NB4 (cell line): ENCODE data around the gene TOMM70.

Source experiments
- DNase-seq: peaks from one replicate; pipeline ENCODE4 v3.0.0; 2010; ENCODE audit warnings: low read depth
- H3K4me3 ChIP-seq: one replicate; pipeline ENCODE4 v1.5.1; 2011; ENCODE audit warnings: mild to moderate bottlenecking, low read depth, low read length, moderate library complexity
- MYC ChIP-seq: IDR thresholded peaks from 2 replicates; pipeline ENCODE4 v1.6.1; 2011; ENCODE audit warnings: low read depth, low read length
- POLR2A ChIP-seq: IDR thresholded peaks from 2 replicates; pipeline ENCODE4 v1.6.1; 2011; ENCODE audit warnings: mild to moderate bottlenecking; ENCODE audit not compliant: insufficient read length; ENCODE audit errors: extremely low read depth
- TF ChIP-seq, protein P1 (sequence below): IDR thresholded peaks from one replicate; pipeline ENCODE4 v1.5.1; 2012; ENCODE audit warnings: low read depth, low read length
- TF ChIP-seq, protein P2 (sequence below): IDR thresholded peaks from 2 replicates; pipeline ENCODE4 v1.6.1; 2011; ENCODE audit warnings: low read depth, low read length

TOMM70 gene

DNA sequence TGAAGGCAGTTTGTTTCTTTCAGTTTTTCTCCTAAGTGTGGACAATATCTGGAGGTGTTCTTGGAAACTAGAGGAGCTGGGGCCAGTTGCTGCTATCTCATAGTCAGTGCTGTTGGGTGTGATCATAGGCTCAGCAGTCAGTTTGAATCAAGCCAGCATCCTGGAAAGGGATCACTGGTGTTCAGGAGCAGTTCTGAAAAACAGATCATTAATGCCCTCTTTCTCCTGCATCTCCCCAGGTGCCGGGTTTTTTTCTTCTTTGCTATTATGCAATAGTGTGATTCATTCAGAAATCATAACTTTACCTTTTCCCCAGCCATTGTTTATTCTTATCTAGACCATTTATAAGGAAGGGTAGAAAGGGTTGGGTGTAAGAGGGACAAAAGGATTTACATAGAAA, 24.4 kb upstream of the TOMM70 start:
- no peak for TF ChIP-seq POLR2A
- no peak for TF ChIP-seq MYC
- TF ChIP-seq, protein P1, sequence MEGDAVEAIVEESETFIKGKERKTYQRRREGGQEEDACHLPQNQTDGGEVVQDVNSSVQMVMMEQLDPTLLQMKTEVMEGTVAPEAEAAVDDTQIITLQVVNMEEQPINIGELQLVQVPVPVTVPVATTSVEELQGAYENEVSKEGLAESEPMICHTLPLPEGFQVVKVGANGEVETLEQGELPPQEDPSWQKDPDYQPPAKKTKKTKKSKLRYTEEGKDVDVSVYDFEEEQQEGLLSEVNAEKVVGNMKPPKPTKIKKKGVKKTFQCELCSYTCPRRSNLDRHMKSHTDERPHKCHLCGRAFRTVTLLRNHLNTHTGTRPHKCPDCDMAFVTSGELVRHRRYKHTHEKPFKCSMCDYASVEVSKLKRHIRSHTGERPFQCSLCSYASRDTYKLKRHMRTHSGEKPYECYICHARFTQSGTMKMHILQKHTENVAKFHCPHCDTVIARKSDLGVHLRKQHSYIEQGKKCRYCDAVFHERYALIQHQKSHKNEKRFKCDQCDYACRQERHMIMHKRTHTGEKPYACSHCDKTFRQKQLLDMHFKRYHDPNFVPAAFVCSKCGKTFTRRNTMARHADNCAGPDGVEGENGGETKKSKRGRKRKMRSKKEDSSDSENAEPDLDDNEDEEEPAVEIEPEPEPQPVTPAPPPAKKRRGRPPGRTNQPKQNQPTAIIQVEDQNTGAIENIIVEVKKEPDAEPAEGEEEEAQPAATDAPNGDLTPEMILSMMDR: no peak
- TF ChIP-seq, protein P2, sequence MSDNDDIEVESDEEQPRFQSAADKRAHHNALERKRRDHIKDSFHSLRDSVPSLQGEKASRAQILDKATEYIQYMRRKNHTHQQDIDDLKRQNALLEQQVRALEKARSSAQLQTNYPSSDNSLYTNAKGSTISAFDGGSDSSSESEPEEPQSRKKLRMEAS: no peak
- no peak for DNase-seq
- H3K4me3 ChIP-seq: no peak overlapping the region

DNA sequence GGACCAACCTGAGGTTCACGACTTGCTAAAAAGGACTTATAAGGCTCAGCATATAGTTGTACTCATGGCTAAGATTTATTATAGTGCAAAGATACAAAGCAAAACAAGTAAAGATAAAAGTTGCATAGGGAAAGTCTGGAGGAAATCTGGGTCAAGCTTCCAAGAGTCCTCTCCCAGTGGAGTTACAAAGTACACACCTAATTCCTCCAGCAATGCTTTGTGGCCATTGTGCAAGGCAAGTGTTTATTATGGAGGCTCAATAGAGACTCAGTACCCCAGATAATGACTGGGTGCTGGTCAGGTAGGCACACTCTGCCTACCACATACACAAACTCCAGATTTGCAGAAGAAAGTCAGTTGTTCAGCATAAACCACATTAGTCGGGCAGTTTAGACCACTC, 23.4 kb upstream of the TOMM70 start:
- H3K4me3 ChIP-seq: no peak overlapping the region
- TF ChIP-seq MYC (no peak), POLR2A (no peak)
- TF ChIP-seq, protein P1: no peak
- TF ChIP-seq, protein P2: no peak
- no peak for DNase-seq

DNA sequence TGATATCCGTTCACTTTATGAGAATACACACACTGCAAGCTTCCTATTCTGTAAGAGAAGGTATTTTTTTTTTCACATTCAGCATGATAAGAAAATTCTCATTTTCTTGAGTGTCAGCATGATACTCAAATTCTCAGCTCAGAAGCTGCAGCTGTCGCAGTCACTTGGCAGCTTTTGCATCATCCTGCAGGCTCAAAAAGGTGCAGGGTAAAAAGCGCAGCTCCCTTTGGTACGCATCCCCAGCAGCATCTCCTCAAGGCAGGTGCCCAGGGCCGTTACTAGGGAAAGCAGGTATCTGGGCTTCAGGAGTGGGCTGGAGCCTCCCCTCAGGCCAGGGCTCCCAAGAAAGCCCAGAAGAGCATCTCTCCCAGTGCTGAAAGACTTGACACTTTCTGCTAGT, 22.7 kb upstream of the TOMM70 start:
- DNase-seq: no peak
- no peak overlapping the region for H3K4me3 ChIP-seq
- TF ChIP-seq POLR2A (no peak), MYC (no peak)
- TF ChIP-seq, protein P2: no peak
- TF ChIP-seq, protein P1: no peak

DNA sequence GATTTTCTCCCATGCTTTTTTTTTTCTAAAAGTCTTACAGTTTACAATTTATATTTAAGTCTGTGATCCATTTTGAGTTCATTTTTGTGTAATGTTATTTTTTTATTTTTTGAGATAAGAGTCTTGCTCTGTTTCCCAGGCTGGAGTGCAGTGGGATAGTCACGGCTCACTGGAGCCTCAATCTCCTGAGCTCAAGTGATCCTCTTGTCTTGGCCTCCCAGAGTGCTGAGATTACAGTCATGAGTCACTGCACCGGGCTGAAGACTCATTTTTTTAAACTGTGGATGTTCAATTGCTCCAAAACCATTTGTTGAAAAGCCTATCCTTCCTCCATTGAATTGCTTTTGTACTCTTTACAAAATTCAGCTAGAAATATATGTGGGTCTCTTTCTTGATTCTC, 20.0 kb upstream of the TOMM70 start:
- no peak for DNase-seq
- H3K4me3 ChIP-seq: no peak overlapping the region
- TF ChIP-seq, protein P1: no peak
- TF ChIP-seq, protein P2: no peak
- no peak for TF ChIP-seq MYC
- no peak for TF ChIP-seq POLR2A

DNA sequence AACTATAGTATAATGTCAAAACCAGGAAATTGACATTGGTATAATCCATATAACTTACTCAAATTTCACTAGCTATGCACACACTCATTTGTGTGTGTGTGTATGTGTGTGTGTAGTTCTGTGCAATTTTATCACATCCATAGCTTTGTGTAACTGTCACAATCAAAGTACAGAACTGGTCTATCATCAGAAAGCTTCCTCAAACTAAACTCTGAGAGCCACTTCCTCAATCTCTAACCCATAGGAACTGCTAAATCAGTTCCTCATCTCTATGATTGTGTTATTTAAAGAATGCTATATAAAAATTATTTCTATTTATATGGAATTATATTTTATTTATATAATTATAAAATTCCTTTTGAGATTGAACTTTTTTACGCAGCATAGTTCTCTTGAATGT, 18.5 kb upstream of the TOMM70 start:
- DNase-seq: peak; percentile 31
- no peak overlapping the region for H3K4me3 ChIP-seq
- TF ChIP-seq MYC (no peak), POLR2A (no peak)
- TF ChIP-seq, protein P1: no peak
- TF ChIP-seq, protein P2: no peak

DNA sequence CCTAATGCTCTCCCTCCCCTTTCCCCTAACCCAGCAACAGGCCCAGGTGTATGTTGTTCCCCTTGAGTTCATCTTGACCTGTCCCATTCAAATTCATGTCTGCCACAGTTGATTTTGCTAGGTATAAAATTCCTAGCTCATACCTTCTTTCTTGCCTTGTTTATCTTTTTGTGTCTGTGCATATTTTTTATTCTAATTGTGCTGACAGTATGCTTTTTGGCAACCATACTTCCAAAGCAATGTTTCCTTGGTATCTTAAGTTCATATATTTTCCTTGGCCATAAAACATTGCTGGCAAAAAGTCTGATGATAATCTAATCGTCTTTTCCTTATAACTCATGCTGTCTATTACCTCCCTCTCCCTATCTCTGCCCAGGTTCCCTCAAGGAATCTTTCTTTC, 16.0 kb upstream of the TOMM70 start:
- H3K4me3 ChIP-seq: no peak overlapping the region
- DNase-seq: no peak
- TF ChIP-seq, protein P2: no peak
